ENCODE data around the gene MEIOB. TPM values are rescaled to one million over a fixed set of nuclear protein-coding genes. Genes with fewer than 3 reads are reported as not detected.

MEIOB gene
- total and polyA plus RNA-seq, 4 donors: 0.21 to 0.28 TPM; not detected in 2

DNA sequence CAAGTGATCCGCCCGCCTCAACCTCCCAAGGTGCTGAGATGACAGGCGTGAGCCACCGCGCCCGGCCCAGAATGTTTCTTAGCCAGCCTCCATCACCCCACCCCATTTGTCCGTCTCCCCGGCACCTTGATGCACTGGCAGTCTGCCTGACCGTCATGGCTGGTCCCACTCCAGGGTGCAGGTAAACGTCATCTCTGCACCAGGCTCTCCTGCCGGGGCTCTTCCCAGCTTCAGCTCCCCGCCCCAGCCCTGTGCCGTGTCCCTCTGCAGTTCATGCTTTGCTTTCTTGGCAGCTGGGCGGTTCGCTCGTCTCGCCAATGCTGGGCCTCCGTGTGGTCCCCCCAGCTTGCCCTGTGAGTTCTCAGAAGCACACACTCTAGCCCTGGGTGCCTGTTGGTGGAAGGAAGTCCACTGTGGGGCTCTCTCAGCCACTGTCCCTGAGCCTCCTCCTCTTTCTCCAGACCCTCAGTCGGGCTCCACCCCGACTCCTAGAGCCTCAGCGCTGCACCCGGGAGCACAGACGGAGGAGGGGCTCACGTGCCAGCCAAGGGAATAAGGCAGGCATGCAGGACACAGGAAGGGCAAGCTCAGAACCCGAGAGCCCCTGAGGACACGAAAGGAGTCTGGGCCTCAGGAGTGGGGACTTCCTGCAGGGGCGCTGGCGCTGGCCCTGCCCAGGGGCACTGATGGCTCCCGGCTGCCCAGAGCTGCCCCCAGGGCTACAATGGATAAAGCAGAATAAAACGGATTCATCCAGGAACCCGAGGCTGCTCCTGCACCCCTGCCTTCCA is 34.3 kb upstream of the MEIOB start:
- Histone ChIP-seq H3K27me3 (ENCODE audit: control insufficient read depth in 3 of 3, insufficient read depth in 3 of 3, low read length in 2 of 3) (peaks cover 0 to 9% (median 0%) of the 10 kb centered on the region in 3 donors), H3K36me3 (ENCODE audit: control insufficient read depth in 4 of 4, insufficient read depth in 4 of 4, low read length in 4 of 4) (no peaks in the 10 kb centered on the region), H3K4me1 (ENCODE audit: control insufficient read depth in 5 of 5, insufficient read depth in 5 of 5, low read length in 5 of 5) (no peaks in the 10 kb centered on the region), H3K4me3 (no peak overlapping the region), H3K9me3 (ENCODE audit: control insufficient read depth in 4 of 4, insufficient read depth in 3 of 4, low read length in 3 of 4) (peaks cover 0 to 1% (median 0%) of the 10 kb centered on the region in 4 donors), H3K27ac (ENCODE audit: low read depth in 1 of 2, low read length in 1 of 2) (no peak overlapping the region), H3K9ac (ENCODE audit: insufficient read depth in 1 of 2, low read length in 2 of 2) (no peak overlapping the region)
- no peak for DNase-seq
- ATAC-seq (ENCODE audit: insufficient read depth, low FRiP score): no peak
- WGBS, 2 donors: 53 to 62% methylated on average over 31 of the region's 31 CpGs
- TF ChIP-seq, protein P1, sequence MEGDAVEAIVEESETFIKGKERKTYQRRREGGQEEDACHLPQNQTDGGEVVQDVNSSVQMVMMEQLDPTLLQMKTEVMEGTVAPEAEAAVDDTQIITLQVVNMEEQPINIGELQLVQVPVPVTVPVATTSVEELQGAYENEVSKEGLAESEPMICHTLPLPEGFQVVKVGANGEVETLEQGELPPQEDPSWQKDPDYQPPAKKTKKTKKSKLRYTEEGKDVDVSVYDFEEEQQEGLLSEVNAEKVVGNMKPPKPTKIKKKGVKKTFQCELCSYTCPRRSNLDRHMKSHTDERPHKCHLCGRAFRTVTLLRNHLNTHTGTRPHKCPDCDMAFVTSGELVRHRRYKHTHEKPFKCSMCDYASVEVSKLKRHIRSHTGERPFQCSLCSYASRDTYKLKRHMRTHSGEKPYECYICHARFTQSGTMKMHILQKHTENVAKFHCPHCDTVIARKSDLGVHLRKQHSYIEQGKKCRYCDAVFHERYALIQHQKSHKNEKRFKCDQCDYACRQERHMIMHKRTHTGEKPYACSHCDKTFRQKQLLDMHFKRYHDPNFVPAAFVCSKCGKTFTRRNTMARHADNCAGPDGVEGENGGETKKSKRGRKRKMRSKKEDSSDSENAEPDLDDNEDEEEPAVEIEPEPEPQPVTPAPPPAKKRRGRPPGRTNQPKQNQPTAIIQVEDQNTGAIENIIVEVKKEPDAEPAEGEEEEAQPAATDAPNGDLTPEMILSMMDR (IDR thresholded peaks at IDR 0.05; ENCODE audit: control extremely low read depth, extremely low read depth): no peak

DNA sequence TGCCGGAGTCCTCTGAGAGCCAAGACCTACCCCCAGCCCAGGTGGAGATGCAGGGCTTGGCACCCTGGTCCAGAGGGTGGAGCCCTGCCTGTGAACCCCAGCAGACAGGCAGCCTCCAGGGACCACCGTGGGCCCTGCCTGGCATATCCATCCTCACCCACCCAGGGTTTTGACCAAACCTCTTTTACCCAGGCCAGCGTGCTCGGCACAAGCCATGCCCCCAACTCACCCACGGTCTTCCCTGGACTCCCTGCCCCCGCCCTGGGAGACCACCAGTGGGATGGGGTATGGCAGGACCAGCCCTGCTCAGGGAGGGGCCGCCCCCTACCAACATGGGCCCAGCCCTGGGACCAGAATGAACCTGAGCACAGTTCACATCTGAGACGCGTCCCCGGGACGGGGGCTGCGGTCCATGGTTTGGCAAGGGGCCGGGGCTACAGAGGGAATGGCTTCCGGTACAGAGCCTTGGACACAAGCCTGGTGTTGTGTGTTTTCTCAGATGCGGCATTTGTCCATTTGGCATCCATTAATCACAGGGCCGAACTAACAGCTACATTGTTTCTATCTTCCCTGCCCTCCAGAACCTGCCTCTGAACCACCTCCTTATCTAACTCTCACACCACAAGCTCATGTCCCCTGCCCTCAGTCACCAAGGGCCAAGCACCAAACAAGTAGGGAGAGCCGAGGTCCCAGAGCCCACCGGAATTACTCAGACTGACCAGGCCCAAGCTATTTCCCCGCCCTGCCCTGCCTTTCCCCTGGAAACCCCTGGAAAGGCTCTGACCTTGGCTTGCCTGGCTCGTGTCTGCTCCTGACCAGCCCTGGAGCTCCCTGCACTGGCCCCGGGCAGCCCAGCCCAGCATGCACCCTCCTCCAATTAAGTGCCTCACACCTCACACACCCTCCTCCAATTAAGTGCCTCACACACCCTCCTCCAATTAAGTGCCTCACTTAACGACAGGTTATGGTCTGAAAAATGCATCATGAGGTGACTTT is 32.2 kb upstream of the MEIOB start:
- TF ChIP-seq, protein P1 (IDR thresholded peaks at IDR 0.05; ENCODE audit: control extremely low read depth, extremely low read depth): no peak
- peaks cover 0 to 9% (median 0%) of the 10 kb centered on the region in 3 donors for H3K27me3 ChIP-seq (ENCODE audit: control insufficient read depth in 3 of 3, insufficient read depth in 3 of 3, low read length in 2 of 3)
- H3K36me3 ChIP-seq (ENCODE audit: control insufficient read depth in 4 of 4, insufficient read depth in 4 of 4, low read length in 4 of 4): no peaks in the 10 kb centered on the region
- WGBS, 2 donors: 60 to 77% methylated on average over 22 of the region's 22 CpGs
- no peak overlapping the region for H3K9ac ChIP-seq (ENCODE audit: insufficient read depth in 1 of 2, low read length in 2 of 2)
- H3K9me3 ChIP-seq (ENCODE audit: control insufficient read depth in 4 of 4, insufficient read depth in 3 of 4, low read length in 3 of 4): peaks cover 0 to 1% (median 0%) of the 10 kb centered on the region in 4 donors
- ATAC-seq (ENCODE audit: insufficient read depth, low FRiP score): no peak
- DNase-seq: peak in 1 of 3 donors; percentile 40
- peaks cover 0 to 2% (median 0%) of the 10 kb centered on the region in 5 donors for H3K4me1 ChIP-seq (ENCODE audit: control insufficient read depth in 5 of 5, insufficient read depth in 5 of 5, low read length in 5 of 5)
- no peak overlapping the region for H3K4me3 ChIP-seq
- H3K27ac ChIP-seq (ENCODE audit: low read depth in 1 of 2, low read length in 1 of 2): peak overlapping the region in 1 of 2 donors; percentile 71

DNA sequence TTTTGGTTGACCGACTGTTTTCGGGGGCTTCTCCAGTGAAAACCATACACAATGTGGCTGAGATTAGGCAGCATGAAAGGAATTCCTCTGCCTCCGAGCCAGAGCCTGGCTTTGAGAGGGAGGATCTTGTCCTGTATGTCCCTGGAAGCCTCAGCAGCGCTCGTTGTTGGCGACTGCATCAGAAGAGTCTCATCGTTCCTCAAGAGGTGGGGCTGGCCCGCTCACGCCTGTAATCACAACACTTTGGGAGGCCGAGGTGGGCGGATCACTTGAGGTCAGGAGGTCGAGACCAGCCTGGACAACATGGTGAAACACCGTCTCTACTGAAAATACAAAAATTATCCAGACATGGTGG is 31.2 kb upstream of the MEIOB start:
- DNase-seq: no peak
- Histone ChIP-seq H3K4me3 (no peak overlapping the region), H3K9me3 (ENCODE audit: control insufficient read depth in 4 of 4, insufficient read depth in 3 of 4, low read length in 3 of 4) (peaks cover 0 to 1% (median 0%) of the 10 kb centered on the region in 4 donors), H3K27me3 (ENCODE audit: control insufficient read depth in 3 of 3, insufficient read depth in 3 of 3, low read length in 2 of 3) (peaks cover 0 to 10% (median 0%) of the 10 kb centered on the region in 3 donors), H3K36me3 (ENCODE audit: control insufficient read depth in 4 of 4, insufficient read depth in 4 of 4, low read length in 4 of 4) (no peaks in the 10 kb centered on the region), H3K9ac (ENCODE audit: insufficient read depth in 1 of 2, low read length in 2 of 2) (no peak overlapping the region), H3K27ac (ENCODE audit: low read depth in 1 of 2, low read length in 1 of 2) (no peak overlapping the region), H3K4me1 (ENCODE audit: control insufficient read depth in 5 of 5, insufficient read depth in 5 of 5, low read length in 5 of 5) (peaks cover 0 to 2% (median 0%) of the 10 kb centered on the region in 5 donors)
- 62 to 74% methylated on average over 13 of the region's 13 CpGs for WGBS, 2 donors
- no peak for ATAC-seq (ENCODE audit: insufficient read depth, low FRiP score)
- TF ChIP-seq, protein P1 (IDR thresholded peaks at IDR 0.05; ENCODE audit: control extremely low read depth, extremely low read depth): no peak

Measured in lung (tissue), 12 donors.